ENCODE results near the gene RNF130.
"Not testable (repeated sequence)": the region's sequence is repeated elsewhere in the genome, so short reads cannot be mapped to it uniquely, and the experiment has no call there.

The RNF130 gene

GRCh38 chr5:180018347-180019060 lies 53.1 kb downstream of the RNF130 start:
- no peak for DNase-seq (ENCODE audit: low read depth)

- DNase-seq (ENCODE audit: low read depth) = not testable (repeated sequence)
Observed at GRCh38 chr5:180015523-180015922, 56.0 kb downstream of the RNF130 start.

GRCh38 chr5:180013678-180014077 lies 57.9 kb downstream of the RNF130 start:
- DNase-seq (ENCODE audit: low read depth) = no peak

- no peak for DNase-seq (ENCODE audit: low read depth)
Observed at GRCh38 chr5:180012316-180012715, 59.2 kb downstream of the RNF130 start.

GRCh38 chr5:180010636-180011035 lies 60.9 kb downstream of the RNF130 start:
- no peak for DNase-seq (ENCODE audit: low read depth)

- no peak for DNase-seq (ENCODE audit: low read depth)
Observed at GRCh38 chr5:180009581-180009980, 62.0 kb downstream of the RNF130 start.

- DNase-seq (ENCODE audit: low read depth) = no peak
Observed at GRCh38 chr5:180008433-180008832, 63.1 kb downstream of the RNF130 start.

GRCh38 chr5:180007582-180007981 lies 64.0 kb downstream of the RNF130 start:
- no peak for DNase-seq (ENCODE audit: low read depth)

GRCh38 chr5:180006141-180006540 lies 65.4 kb downstream of the RNF130 start:
- no peak for DNase-seq (ENCODE audit: low read depth)

GRCh38 chr5:180003127-180003526 lies 68.4 kb downstream of the RNF130 start:
- no peak for DNase-seq (ENCODE audit: low read depth)

GRCh38 chr5:180001742-180002141 lies 69.8 kb downstream of the RNF130 start:
- no peak for DNase-seq (ENCODE audit: low read depth)

- no peak for DNase-seq (ENCODE audit: low read depth)
Observed at GRCh38 chr5:180001136-180001535, 70.4 kb downstream of the RNF130 start.

- DNase-seq (ENCODE audit: low read depth) = no peak
Observed at GRCh38 chr5:179998485-179998884, 73.1 kb downstream of the RNF130 start.

GRCh38 chr5:179994583-179995323 lies 76.8 kb downstream of the RNF130 start:
- no peak for DNase-seq (ENCODE audit: low read depth)

GRCh38 chr5:179992855-179993254 lies 78.7 kb downstream of the RNF130 start:
- DNase-seq (ENCODE audit: low read depth) = not testable (repeated sequence)

- DNase-seq (ENCODE audit: low read depth) = no peak
Observed at GRCh38 chr5:179991106-179991505, 80.5 kb downstream of the RNF130 start.

- not testable (repeated sequence) for DNase-seq (ENCODE audit: low read depth)
Observed at GRCh38 chr5:179990525-179990924, 81.0 kb downstream of the RNF130 start.

GRCh38 chr5:179986328-179986727 lies 85.2 kb downstream of the RNF130 start:
- no peak for DNase-seq (ENCODE audit: low read depth)

- DNase-seq (ENCODE audit: low read depth) = no peak
Observed at GRCh38 chr5:179981636-179982035, 89.9 kb downstream of the RNF130 start.

GRCh38 chr5:179980767-179981166 lies 90.8 kb downstream of the RNF130 start:
- DNase-seq (ENCODE audit: low read depth) = no peak

- DNase-seq (ENCODE audit: low read depth) = no peak
Observed at GRCh38 chr5:179978792-179979191, 92.8 kb downstream of the RNF130 start.

GRCh38 chr5:179975713-179976134 lies 95.8 kb downstream of the RNF130 start:
- no peak for DNase-seq (ENCODE audit: low read depth)

- no peak for DNase-seq (ENCODE audit: low read depth)
Observed at GRCh38 chr5:179974946-179975712, 96.4 kb downstream of the RNF130 start.

All from GM04503 (cell line).